HG03196 (cell line): ENCODE data around the gene LY9.
A peak's percentile ranks its signal among the peaks of the same experiment; 100 is the strongest.

Experiments
- ATAC-seq: cut with Tn5 transposase; IDR thresholded peaks from one replicate; pipeline ENCODE4 v1.9.1; 2021; ENCODE audit not compliant: unreplicated experiment

LY9 gene

GRCh38 chr1:160795951-160796383, at the start of gene LY9:
Gene LY9, plus strand, starts transcription at chr1:160796174. Its CDS starts 14 bp downstream, at chr1:160796188.
- peak; percentile 69 for ATAC-seq

GRCh38 chr1:160746836-160747500, 49.0 kb upstream of the LY9 start:
- ATAC-seq = no peak

- ATAC-seq = no peak
These were observed 48.3 kb upstream of the LY9 start for GRCh38 chr1:160747717-160748116.

GRCh38 chr1:160748181-160748877, 47.6 kb upstream of the LY9 start:
- ATAC-seq = no peak

- ATAC-seq = no peak
These were observed 47.1 kb upstream of the LY9 start for GRCh38 chr1:160748878-160749269.

- ATAC-seq = no peak
These were observed 45.4 kb upstream of the LY9 start for GRCh38 chr1:160750608-160751007.

GRCh38 chr1:160752406-160752805, 43.6 kb upstream of the LY9 start:
- ATAC-seq = no peak

GRCh38 chr1:160752924-160753323, 43.0 kb upstream of the LY9 start:
- ATAC-seq = no peak

GRCh38 chr1:160753594-160753993, 42.4 kb upstream of the LY9 start:
- no peak for ATAC-seq

- ATAC-seq = no peak
These were observed 40.5 kb upstream of the LY9 start for GRCh38 chr1:160755461-160755860.

- no peak for ATAC-seq
These were observed 39.8 kb upstream of the LY9 start for GRCh38 chr1:160755911-160756848.

- no peak for ATAC-seq
These were observed 39.1 kb upstream of the LY9 start for GRCh38 chr1:160756849-160757201.

GRCh38 chr1:160758521-160758920, 37.5 kb upstream of the LY9 start:
- ATAC-seq = no peak

GRCh38 chr1:160759740-160760139, 36.2 kb upstream of the LY9 start:
- no peak for ATAC-seq

- ATAC-seq = no peak
These were observed 34.9 kb upstream of the LY9 start for GRCh38 chr1:160761046-160761445.

- ATAC-seq = no peak
These were observed 34.1 kb upstream of the LY9 start for GRCh38 chr1:160761886-160762285.

GRCh38 chr1:160763993-160764392, 32.0 kb upstream of the LY9 start:
- ATAC-seq = no peak

GRCh38 chr1:160767395-160768294, 28.3 kb upstream of the LY9 start:
- peak; percentile 44 for ATAC-seq

GRCh38 chr1:160768295-160768657, 27.7 kb upstream of the LY9 start:
- peak; percentile 69 for ATAC-seq

- no peak for ATAC-seq
These were observed 23.6 kb upstream of the LY9 start for GRCh38 chr1:160772331-160772730.

GRCh38 chr1:160773093-160773492, 22.9 kb upstream of the LY9 start:
- ATAC-seq = no peak
